ENCODE measurements around the gene RBM11. TPM values are rescaled to one million over a fixed set of nuclear protein-coding genes. Genes with fewer than 3 reads are reported as not detected.

The RBM11 gene
- total RNA-seq, 2 experiments from 2014 or later, result 0.38 to 0.70 TPM

DNA sequence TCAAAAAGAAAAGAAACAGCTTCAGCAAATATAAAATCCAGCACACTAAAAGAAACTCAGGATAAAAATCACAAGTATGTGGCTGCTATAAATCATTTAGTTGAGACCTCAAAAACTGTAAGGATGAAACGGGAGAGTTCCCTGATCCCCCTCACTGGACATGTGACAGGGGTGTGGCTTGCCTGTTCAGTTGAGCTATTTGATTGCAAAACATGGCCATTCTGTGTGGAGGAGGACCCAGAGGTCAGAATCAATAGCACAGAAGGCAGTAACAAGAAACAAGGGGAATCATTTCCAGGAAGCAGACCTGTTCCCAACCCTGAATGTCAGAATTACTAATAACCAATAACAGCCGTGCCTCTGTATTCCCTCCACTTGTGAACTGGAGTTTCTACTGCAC, 27.9 kb downstream of the RBM11 start:
- H3K79me2 ChIP-seq (ENCODE audit: insufficient read depth, low read depth, low read length), result no peaks in the 10 kb centered on the region
- ChIA-PET CTCF (ENCODE audit: unreplicated experiment) (no interaction called here), POLR2A (no interaction called here)
- H2AFZ ChIP-seq (ENCODE audit: low read length), result no peak overlapping the region
- no peaks in the 10 kb centered on the region for H4K20me1 ChIP-seq (ENCODE audit: insufficient read depth, low read length)
- H3K27ac ChIP-seq (ENCODE audit: low read depth, low read length, poor library complexity, severe bottlenecking), result no peak overlapping the region
- BruUV-seq (replicated peaks), result no TSS peak
- H3K9me3 ChIP-seq (ENCODE audit: low read length), result no peaks in the 10 kb centered on the region
- no peak overlapping the region for H3K4me2 ChIP-seq (ENCODE audit: low read length)
- no peak for TF ChIP-seq EZH2phosphoT487 (IDR thresholded peaks at IDR 0.05; ENCODE audit: borderline replicate concordance, low read depth, low read length)
- TF ChIP-seq, protein P1, sequence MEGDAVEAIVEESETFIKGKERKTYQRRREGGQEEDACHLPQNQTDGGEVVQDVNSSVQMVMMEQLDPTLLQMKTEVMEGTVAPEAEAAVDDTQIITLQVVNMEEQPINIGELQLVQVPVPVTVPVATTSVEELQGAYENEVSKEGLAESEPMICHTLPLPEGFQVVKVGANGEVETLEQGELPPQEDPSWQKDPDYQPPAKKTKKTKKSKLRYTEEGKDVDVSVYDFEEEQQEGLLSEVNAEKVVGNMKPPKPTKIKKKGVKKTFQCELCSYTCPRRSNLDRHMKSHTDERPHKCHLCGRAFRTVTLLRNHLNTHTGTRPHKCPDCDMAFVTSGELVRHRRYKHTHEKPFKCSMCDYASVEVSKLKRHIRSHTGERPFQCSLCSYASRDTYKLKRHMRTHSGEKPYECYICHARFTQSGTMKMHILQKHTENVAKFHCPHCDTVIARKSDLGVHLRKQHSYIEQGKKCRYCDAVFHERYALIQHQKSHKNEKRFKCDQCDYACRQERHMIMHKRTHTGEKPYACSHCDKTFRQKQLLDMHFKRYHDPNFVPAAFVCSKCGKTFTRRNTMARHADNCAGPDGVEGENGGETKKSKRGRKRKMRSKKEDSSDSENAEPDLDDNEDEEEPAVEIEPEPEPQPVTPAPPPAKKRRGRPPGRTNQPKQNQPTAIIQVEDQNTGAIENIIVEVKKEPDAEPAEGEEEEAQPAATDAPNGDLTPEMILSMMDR (conservative IDR thresholded peaks at IDR 0.05; ENCODE audit: low read length), result no peak
- H3K36me3 ChIP-seq (ENCODE audit: insufficient read depth, low read length), result no peaks in the 10 kb centered on the region
- H3K9me2 ChIP-seq (ENCODE audit: insufficient read depth, low read length), result no peaks in the 10 kb centered on the region
- intact Hi-C loops (cut with micrococcal nuclease; ENCODE audit: unreplicated experiment), result no loop called here
- H3K4me3 ChIP-seq (ENCODE audit: low read depth, low read length, poor library complexity, severe bottlenecking), result no peak overlapping the region
- no peaks in the 10 kb centered on the region for H3K4me1 ChIP-seq (ENCODE audit: insufficient read depth, low read length, poor library complexity, severe bottlenecking)
- no peak for DNase-seq (ENCODE audit: low spot score)

DNA sequence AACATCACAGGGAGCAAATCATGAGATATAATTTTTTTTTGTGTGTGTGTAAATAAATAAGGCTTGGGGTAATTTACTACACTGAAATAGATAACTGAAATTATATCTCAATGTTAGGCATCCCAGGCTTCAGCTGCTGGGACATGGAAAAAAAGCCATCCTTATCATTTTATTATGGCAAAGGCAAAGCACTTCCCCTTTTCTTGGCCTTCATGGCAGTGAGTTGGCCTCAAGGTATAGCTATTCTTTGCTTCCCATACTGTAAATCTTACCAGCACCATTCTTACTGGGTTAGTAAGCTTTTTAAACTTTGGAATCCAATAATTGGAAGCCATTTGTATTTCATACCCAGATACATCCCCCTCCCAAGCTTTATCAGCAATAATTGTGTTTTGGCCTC, 29.0 kb downstream of the RBM11 start:
- no peak for DNase-seq (ENCODE audit: low spot score)
- Histone ChIP-seq H3K4me3 (ENCODE audit: low read depth, low read length, poor library complexity, severe bottlenecking) (no peak overlapping the region), H3K4me1 (ENCODE audit: insufficient read depth, low read length, poor library complexity, severe bottlenecking) (no peaks in the 10 kb centered on the region), H3K9me3 (ENCODE audit: low read length) (no peaks in the 10 kb centered on the region), H3K4me2 (ENCODE audit: low read length) (no peak overlapping the region), H3K79me2 (ENCODE audit: insufficient read depth, low read depth, low read length) (no peaks in the 10 kb centered on the region), H3K27ac (ENCODE audit: low read depth, low read length, poor library complexity, severe bottlenecking) (no peak overlapping the region), H2AFZ (ENCODE audit: low read length) (no peak overlapping the region), H4K20me1 (ENCODE audit: insufficient read depth, low read length) (no peaks in the 10 kb centered on the region), H3K9me2 (ENCODE audit: insufficient read depth, low read length) (no peaks in the 10 kb centered on the region), H3K36me3 (ENCODE audit: insufficient read depth, low read length) (no peaks in the 10 kb centered on the region)
- intact Hi-C loops (cut with micrococcal nuclease; ENCODE audit: unreplicated experiment), result no loop called here
- CTCF ChIA-PET (ENCODE audit: unreplicated experiment), result no interaction called here
- TF ChIP-seq EZH2phosphoT487 (IDR thresholded peaks at IDR 0.05; ENCODE audit: borderline replicate concordance, low read depth, low read length), result no peak
- TF ChIP-seq, protein P1 (conservative IDR thresholded peaks at IDR 0.05; ENCODE audit: low read length), result no peak
- POLR2A ChIA-PET, result interaction anchor here (1.1 kb wide), 1 partner anchor 29 kb away, joined by 3 read pairs; the partner anchor contains the start of gene RBM11
- no TSS peak for BruUV-seq (replicated peaks)

- DNase-seq (ENCODE audit: low spot score), result no peak
- Histone ChIP-seq H3K4me2 (ENCODE audit: low read length) (no peak overlapping the region), H3K9me3 (ENCODE audit: low read length) (no peaks in the 10 kb centered on the region), H3K36me3 (ENCODE audit: insufficient read depth, low read length) (no peaks in the 10 kb centered on the region), H4K20me1 (ENCODE audit: insufficient read depth, low read length) (no peaks in the 10 kb centered on the region), H3K4me3 (ENCODE audit: low read depth, low read length, poor library complexity, severe bottlenecking) (no peak overlapping the region), H3K9me2 (ENCODE audit: insufficient read depth, low read length) (no peaks in the 10 kb centered on the region), H3K27ac (ENCODE audit: low read depth, low read length, poor library complexity, severe bottlenecking) (no peak overlapping the region), H3K4me1 (ENCODE audit: insufficient read depth, low read length, poor library complexity, severe bottlenecking) (no peaks in the 10 kb centered on the region), H2AFZ (ENCODE audit: low read length) (no peak overlapping the region), H3K79me2 (ENCODE audit: insufficient read depth, low read depth, low read length) (no peaks in the 10 kb centered on the region)
- intact Hi-C loops (cut with micrococcal nuclease; ENCODE audit: unreplicated experiment), result no loop called here
- CTCF ChIA-PET (ENCODE audit: unreplicated experiment), result no interaction called here
- no TSS peak for BruUV-seq (replicated peaks)
- no peak for TF ChIP-seq EZH2phosphoT487 (IDR thresholded peaks at IDR 0.05; ENCODE audit: borderline replicate concordance, low read depth, low read length)
- TF ChIP-seq, protein P1 (conservative IDR thresholded peaks at IDR 0.05; ENCODE audit: low read length), result no peak
- POLR2A ChIA-PET, result interaction anchor here (0.8 to 1.1 kb wide), 3 partner anchors 8 to 147 kb away, joined by 3 read pairs; partner anchors contain the start of gene RBM11
These were observed 29.8 kb downstream of the RBM11 start for GRCh38 chr21:14245711-14246110.
